Vagina (tissue), 2 donors: ENCODE measurements around the gene BIN1. TPM values are rescaled to one million over a fixed set of nuclear protein-coding genes. Genes with fewer than 3 reads are reported as not detected.

ENCODE experiments used
- DNase-seq, 2 donors: peaks; one replicate each; pipeline ENCODE4 v3.0.0-alpha.2; 2017; ENCODE audit errors: extremely low spot score in 2 of 2
- H3K27ac ChIP-seq: fragments of 200-600 bp; sonication (generic); one replicate; pipeline ENCODE4 v1.5.1; 2019
- H3K27me3 ChIP-seq: fragments of 200-600 bp; sonication (generic); one replicate; pipeline ENCODE4 v1.5.1; 2019
- H3K36me3 ChIP-seq, 2 donors: fragments of 200-600 bp; sonication (generic); one replicate each; pipeline ENCODE4 v1.5.1; 2017 to 2019
- H3K4me1 ChIP-seq: fragments of 200-600 bp; sonication (generic); one replicate; pipeline ENCODE4 v1.5.1; 2019
- H3K4me3 ChIP-seq, 2 donors: fragments of 200-600 bp; sonication (generic); 1 replicate in 1 of 2; 2 replicates in 1 of 2; pipeline ENCODE4 v1.5.1; 2016 to 2019
- H3K9me3 ChIP-seq: fragments of 200-600 bp; sonication (generic); one replicate; pipeline ENCODE4 v1.5.1; 2019
- POLR2A ChIP-seq, 2 donors: fragments of 450-650 bp; IDR thresholded peaks; one replicate each; pipeline ENCODE4 v1.6.1; 2017; ENCODE audit warnings: antibody characterized with exemption in 2 of 2, mild to moderate bottlenecking in 2 of 2, moderate library complexity in 2 of 2
- POLR2AphosphoS5 ChIP-seq, 2 donors: sonication (generic); formaldehyde crosslinking; IDR thresholded peaks; one replicate each; pipeline ENCODE4 v1.9.0; 2017; ENCODE audit warnings: antibody characterized with exemption in 2 of 2, mild to moderate bottlenecking in 2 of 2, low read depth in 1 of 2; ENCODE audit not compliant: insufficient read depth in 1 of 2
- intact Hi-C: fragments of 100-400 bp; cut with DNase I; formaldehyde crosslinking; loops from one replicate; pipeline ENCODE4 v1.15.1; 2023
- total RNA-seq: library from RNA; depleted of rRNA; stranded (reverse); fragments of >200 nt; gene quantifications from one replicate; pipeline ENCODE4 v1.2.3, GENCODE V29; 2016
- TF ChIP-seq, protein P1 (sequence below), 3 experiments: fragments of 450-650 bp in 2 of 3; fragments of 200-600 bp in 1 of 3; sonication (generic) in 1 of 3; IDR thresholded peaks; one replicate each; pipeline ENCODE4 v1.5.1; 2017 to 2019; ENCODE audit warnings: antibody characterized with exemption in 3 of 3, mild to moderate bottlenecking in 2 of 3, moderate library complexity in 2 of 3

Gene BIN1
- total RNA-seq, 1 donor from 2014 or later = 60.9 TPM

DNA sequence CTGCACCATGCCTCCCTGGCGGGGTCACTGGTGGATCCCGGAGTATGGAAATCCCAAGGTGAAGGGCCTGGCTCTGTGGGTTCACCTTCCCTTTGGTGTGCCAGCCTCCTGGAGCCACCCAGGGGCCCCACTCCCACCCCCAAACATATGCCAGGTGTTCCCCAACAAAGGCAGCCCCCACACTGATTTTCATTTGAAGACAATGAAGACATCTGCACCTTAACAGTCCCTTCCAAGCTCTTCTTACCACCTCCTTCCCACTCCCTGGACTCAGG lies 11.7 kb downstream of the BIN1 start:
- Histone ChIP-seq H3K36me3 (no peaks in the 10 kb centered on the region), H3K27ac (peak overlapping the region; percentile 85), H3K4me3 (no peak overlapping the region), H3K9me3 (no peaks in the 10 kb centered on the region), H3K4me1 (peaks cover 74% of the 10 kb centered on the region), H3K27me3 (no peaks in the 10 kb centered on the region)
- no peak for DNase-seq
- no peak for TF ChIP-seq POLR2A (IDR thresholded peaks at IDR 0.05)
- TF ChIP-seq, protein P1, sequence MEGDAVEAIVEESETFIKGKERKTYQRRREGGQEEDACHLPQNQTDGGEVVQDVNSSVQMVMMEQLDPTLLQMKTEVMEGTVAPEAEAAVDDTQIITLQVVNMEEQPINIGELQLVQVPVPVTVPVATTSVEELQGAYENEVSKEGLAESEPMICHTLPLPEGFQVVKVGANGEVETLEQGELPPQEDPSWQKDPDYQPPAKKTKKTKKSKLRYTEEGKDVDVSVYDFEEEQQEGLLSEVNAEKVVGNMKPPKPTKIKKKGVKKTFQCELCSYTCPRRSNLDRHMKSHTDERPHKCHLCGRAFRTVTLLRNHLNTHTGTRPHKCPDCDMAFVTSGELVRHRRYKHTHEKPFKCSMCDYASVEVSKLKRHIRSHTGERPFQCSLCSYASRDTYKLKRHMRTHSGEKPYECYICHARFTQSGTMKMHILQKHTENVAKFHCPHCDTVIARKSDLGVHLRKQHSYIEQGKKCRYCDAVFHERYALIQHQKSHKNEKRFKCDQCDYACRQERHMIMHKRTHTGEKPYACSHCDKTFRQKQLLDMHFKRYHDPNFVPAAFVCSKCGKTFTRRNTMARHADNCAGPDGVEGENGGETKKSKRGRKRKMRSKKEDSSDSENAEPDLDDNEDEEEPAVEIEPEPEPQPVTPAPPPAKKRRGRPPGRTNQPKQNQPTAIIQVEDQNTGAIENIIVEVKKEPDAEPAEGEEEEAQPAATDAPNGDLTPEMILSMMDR (IDR thresholded peaks at IDR 0.05) = no peak
- no peak for TF ChIP-seq POLR2AphosphoS5 (IDR thresholded peaks at IDR 0.05; ENCODE audit: insufficient read depth in 1 of 2, low read depth in 1 of 2)
- intact Hi-C loops = no loop called here

DNA sequence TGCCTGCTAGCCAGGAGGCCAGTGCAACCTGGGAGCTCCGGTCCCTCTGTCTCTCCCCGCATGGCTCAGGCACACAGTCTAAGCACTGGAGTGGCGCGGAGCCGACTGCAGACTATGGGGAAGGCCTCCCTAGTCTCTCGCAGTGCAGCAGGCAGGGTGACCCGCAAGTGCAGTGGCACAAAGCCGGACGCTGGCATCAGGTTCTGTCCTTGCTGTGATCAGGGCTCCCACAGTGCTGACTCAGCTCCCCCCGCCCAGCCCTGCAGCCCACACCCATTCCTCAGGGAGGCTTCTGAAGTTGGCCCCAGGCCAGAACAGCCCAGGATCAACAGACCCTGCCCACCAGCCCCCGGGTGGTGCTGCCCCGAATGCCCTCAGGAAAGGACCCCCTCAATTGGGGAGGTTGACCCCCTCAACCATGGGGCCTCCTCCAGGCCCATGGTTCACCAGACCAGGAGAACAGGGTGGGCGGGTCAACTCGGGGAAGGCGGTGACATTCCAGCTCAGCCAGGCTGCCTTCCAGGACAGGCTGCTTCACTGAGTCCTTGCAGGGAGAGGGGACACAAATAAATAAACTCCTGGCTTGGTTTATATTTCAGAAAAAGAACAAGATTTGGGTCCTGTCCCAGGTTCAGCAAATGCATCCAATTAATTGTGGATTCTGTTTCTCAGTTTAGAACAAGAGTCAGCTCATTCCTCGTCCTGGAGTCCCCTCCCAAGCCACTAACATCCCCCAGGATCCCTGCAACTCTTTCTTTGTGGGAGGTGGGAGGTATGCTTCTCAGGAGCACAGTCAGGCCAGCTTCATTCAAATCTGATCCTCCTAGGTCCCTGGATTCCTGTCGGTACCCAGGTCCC lies 12.2 kb downstream of the BIN1 start:
- Histone ChIP-seq H3K27ac (peak overlapping the region; percentile 85), H3K27me3 (no peaks in the 10 kb centered on the region), H3K36me3 (no peaks in the 10 kb centered on the region), H3K4me3 (no peak overlapping the region), H3K4me1 (peaks cover 74% of the 10 kb centered on the region), H3K9me3 (no peaks in the 10 kb centered on the region)
- intact Hi-C loops = no loop called here
- peak in 1 of 2 donors; percentile 66 for TF ChIP-seq POLR2AphosphoS5 (IDR thresholded peaks at IDR 0.05; ENCODE audit: insufficient read depth in 1 of 2, low read depth in 1 of 2)
- TF ChIP-seq, protein P1 (IDR thresholded peaks at IDR 0.05) = no peak
- no peak for TF ChIP-seq POLR2A (IDR thresholded peaks at IDR 0.05)
- DNase-seq = no peak

DNA sequence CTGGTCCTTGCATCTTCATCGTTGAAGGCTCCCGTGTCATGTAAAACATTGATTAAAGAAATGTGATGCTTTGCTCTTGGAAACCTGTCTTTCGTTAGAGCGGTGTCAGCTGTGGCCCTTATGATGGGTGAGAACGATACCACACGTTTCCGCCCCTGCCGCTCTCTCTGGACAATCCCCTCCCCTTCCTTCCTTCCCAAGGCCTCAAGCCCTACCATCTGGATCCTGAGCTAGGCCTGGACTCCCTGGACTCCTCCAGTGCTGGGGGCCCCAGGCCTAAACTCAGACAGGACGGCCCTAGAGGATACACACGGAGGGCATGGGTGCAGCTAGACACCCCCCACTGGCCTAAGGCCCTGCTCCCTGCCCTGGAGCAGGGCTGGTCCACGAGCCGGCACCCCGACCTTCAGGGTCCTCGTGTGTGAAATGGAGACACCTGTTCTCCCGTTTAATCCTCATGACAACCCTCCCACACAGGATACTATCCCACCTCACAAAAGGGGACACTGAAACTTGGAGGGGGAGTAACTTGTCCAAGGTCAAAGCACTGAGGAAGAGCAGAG lies 13.2 kb downstream of the BIN1 start:
- H3K4me1 ChIP-seq = peaks cover 70% of the 10 kb centered on the region
- H3K27me3 ChIP-seq = no peaks in the 10 kb centered on the region
- intact Hi-C loops = no loop called here
- no peaks in the 10 kb centered on the region for H3K36me3 ChIP-seq
- H3K4me3 ChIP-seq = no peak overlapping the region
- H3K27ac ChIP-seq = peak overlapping the region; percentile 85
- DNase-seq = no peak
- TF ChIP-seq, protein P1 (IDR thresholded peaks at IDR 0.05) = no peak
- H3K9me3 ChIP-seq = no peaks in the 10 kb centered on the region

DNA sequence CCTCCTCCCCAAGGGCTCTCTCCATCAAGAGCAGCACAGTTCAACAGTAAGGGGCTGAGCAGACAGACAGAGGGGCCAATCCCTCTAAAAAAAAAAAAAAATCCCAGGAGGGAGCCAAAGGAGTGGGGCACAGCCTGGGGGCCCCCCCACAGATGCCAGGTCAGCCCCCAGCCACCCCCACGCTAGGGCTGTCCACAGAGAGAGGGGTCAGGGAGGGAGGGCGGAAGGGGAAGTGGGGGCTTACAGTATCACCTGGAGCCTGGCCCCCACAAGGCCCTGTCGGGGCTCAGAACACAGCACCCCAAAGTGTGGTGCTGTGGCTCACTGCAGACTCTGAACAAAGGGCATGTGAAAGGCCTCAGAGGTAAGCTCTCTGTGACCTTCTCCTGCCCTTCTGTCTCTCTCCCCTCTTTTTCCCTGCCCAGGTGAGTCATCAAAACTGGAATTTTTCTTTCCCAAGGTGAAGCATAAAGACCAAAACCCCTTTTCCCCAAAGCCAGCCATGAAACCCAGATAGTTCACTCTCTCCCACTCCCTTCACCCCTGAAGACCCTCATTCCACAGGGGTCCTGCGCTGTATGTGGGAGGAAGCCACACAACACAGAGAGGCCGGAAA lies 13.9 kb downstream of the BIN1 start:
- H3K27ac ChIP-seq = peak overlapping the region; percentile 85
- no peak overlapping the region for H3K4me3 ChIP-seq
- no peak for DNase-seq
- no peak for TF ChIP-seq POLR2A (IDR thresholded peaks at IDR 0.05)
- TF ChIP-seq, protein P1 (IDR thresholded peaks at IDR 0.05) = no peak
- TF ChIP-seq POLR2AphosphoS5 (IDR thresholded peaks at IDR 0.05; ENCODE audit: insufficient read depth in 1 of 2, low read depth in 1 of 2) = no peak
- H3K9me3 ChIP-seq = no peaks in the 10 kb centered on the region
- H3K4me1 ChIP-seq = peaks cover 68% of the 10 kb centered on the region
- intact Hi-C loops = no loop called here
- no peaks in the 10 kb centered on the region for H3K27me3 ChIP-seq
- H3K36me3 ChIP-seq = no peaks in the 10 kb centered on the region

DNA sequence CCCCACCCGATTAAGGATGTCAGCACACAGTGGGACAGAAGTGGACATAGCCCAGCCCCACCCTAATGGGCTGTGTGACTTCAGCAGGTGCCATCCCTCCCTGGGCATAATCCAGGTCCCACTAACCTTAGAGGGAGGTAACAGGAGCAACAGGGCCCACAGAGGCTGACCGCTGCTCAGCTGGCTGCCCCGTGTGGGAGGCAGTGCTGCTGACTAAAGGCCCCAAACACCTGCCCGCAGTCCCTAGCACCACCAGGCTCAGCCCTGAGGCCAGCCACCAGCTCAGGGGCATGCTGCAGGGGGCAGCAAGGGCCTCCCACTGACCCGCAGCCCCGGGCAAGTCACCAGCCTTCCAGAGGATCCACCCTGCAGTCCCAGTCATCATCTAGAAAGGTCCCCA lies 14.6 kb downstream of the BIN1 start:
- no peaks in the 10 kb centered on the region for H3K9me3 ChIP-seq
- peaks cover 67% of the 10 kb centered on the region for H3K4me1 ChIP-seq
- no peak for DNase-seq
- peak overlapping the region; percentile 85 for H3K27ac ChIP-seq
- H3K36me3 ChIP-seq = no peaks in the 10 kb centered on the region
- TF ChIP-seq, protein P1 (IDR thresholded peaks at IDR 0.05) = no peak
- TF ChIP-seq POLR2A (IDR thresholded peaks at IDR 0.05) (no peak), POLR2AphosphoS5 (IDR thresholded peaks at IDR 0.05; ENCODE audit: insufficient read depth in 1 of 2, low read depth in 1 of 2) (no peak)
- no peaks in the 10 kb centered on the region for H3K27me3 ChIP-seq
- H3K4me3 ChIP-seq = no peak overlapping the region
- intact Hi-C loops = no loop called here
